ENCODE results near the gene GLI1. TPM values are rescaled to one million over a fixed set of nuclear protein-coding genes. Genes with fewer than 3 reads are reported as not detected.
"Not testable (repeated sequence)": the region's sequence is repeated elsewhere in the genome, so short reads cannot be mapped to it uniquely, and the experiment has no call there.

Gene GLI1
- total RNA-seq, 1 experiment from 2014 or later = 25.8 TPM

DNA sequence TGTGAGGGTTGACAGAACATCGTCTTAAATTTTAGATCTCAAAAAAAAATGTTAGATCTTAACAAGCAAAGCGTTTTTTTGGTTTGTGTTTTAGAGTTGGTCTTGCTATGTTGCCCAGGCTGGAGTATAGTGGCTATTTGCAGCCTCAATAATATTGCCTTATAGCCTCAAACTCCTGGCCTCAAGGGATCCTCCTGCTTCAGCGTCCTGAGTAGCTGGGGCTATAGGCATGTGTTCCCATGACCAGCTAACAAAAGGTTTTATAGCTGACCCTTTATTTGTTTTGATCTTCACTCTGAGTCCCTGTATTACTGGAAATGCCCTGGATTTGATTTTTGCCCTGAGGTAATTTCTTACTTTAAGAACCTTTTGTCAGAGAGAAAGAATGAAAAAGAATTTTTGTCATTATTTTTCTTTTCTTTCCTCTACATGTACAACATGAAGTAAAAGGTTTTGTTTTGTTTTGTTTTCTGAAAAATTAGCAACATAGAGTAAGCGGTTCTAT is 19.8 kb upstream of the GLI1 start:
- H3K4me1 Mint-ChIP-seq = peaks cover 0 to 5% of the 10 kb centered on the region in 2 experiments; a peak in 2 of 4 replicates
- Histone ChIP-seq H4K20me1 (ENCODE audit: control insufficient read depth, insufficient read depth, insufficient read length) (no peaks in the 10 kb centered on the region), H3K9me3 (ENCODE audit: control insufficient read depth, low read depth, low read length) (no peaks in the 10 kb centered on the region), H3K4ac (ENCODE audit: low read depth, low read length) (no peak overlapping the region), H4K8ac (replicated peaks; ENCODE audit: insufficient read length, low read depth, low read length) (no peak overlapping the region), H4K5ac (ENCODE audit: insufficient read length, low read depth, low read length) (no peak overlapping the region), H3K18ac (ENCODE audit: insufficient read length, low read depth, low read length) (no peak overlapping the region), H3K9ac (ENCODE audit: extremely low read depth, insufficient read length, low read length) (no peak overlapping the region), H3K56ac (ENCODE audit: insufficient read length, low read depth, low read length) (no peak overlapping the region), H3K14ac (ENCODE audit: insufficient read depth, low read length) (no peak overlapping the region), H2BK20ac (ENCODE audit: low read depth, low read length, poor library complexity, severe bottlenecking) (no peak overlapping the region), H3K4me1 (ENCODE audit: insufficient read depth, low read length) (no peaks in the 10 kb centered on the region), H2AFZ (ENCODE audit: low read length) (no peak overlapping the region), H2AK5ac (ENCODE audit: insufficient read length, low read length) (no peak overlapping the region), H3K4me2 (ENCODE audit: insufficient read depth, insufficient read length, low read length) (no peak overlapping the region), H2BK5ac (ENCODE audit: insufficient read length, low read length) (no peak overlapping the region), H3K27me3 (ENCODE audit: insufficient read depth, low read length) (no peaks in the 10 kb centered on the region), H3T11ph (ENCODE audit: low read length) (no peak overlapping the region), H2BK120ac (ENCODE audit: low read depth, low read length, poor library complexity, severe bottlenecking) (no peak overlapping the region), H2BK12ac (ENCODE audit: insufficient read length, low read depth, low read length) (no peak overlapping the region), H3K23ac (ENCODE audit: insufficient read length, low read depth, low read length) (no peak overlapping the region), H4K91ac (ENCODE audit: insufficient read length, low read depth, low read length) (no peak overlapping the region), H2BK15ac (ENCODE audit: low read depth, low read length) (no peak overlapping the region), H3K23me2 (ENCODE audit: insufficient read length, low read depth, low read length, poor library complexity, severe bottlenecking) (no peaks in the 10 kb centered on the region), H3K79me2 (ENCODE audit: insufficient read depth, low read length) (no peaks in the 10 kb centered on the region), H3K27ac (ENCODE audit: insufficient read length, low read depth, low read length) (no peak overlapping the region), H3K79me1 (ENCODE audit: insufficient read depth, low read depth, low read length, poor library complexity, severe bottlenecking) (no peaks in the 10 kb centered on the region)
- WGBS (ENCODE audit: extremely low coverage, insufficient read length, low lambda C conversion rate) = no CpG with 5 or more reads among the region's 4 CpGs
- H3K27ac Mint-ChIP-seq = no peak overlapping the region
- peaks cover 2 to 8% (median 4%) of the 10 kb centered on the region in 3 experiments; a peak in 4 of 7 replicates for H3K36me3 Mint-ChIP-seq (ENCODE audit: insufficient read depth in 1 of 3, low read depth in 3 of 3)
- TF ChIP-seq, protein P1, sequence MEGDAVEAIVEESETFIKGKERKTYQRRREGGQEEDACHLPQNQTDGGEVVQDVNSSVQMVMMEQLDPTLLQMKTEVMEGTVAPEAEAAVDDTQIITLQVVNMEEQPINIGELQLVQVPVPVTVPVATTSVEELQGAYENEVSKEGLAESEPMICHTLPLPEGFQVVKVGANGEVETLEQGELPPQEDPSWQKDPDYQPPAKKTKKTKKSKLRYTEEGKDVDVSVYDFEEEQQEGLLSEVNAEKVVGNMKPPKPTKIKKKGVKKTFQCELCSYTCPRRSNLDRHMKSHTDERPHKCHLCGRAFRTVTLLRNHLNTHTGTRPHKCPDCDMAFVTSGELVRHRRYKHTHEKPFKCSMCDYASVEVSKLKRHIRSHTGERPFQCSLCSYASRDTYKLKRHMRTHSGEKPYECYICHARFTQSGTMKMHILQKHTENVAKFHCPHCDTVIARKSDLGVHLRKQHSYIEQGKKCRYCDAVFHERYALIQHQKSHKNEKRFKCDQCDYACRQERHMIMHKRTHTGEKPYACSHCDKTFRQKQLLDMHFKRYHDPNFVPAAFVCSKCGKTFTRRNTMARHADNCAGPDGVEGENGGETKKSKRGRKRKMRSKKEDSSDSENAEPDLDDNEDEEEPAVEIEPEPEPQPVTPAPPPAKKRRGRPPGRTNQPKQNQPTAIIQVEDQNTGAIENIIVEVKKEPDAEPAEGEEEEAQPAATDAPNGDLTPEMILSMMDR (conservative IDR thresholded peaks at IDR 0.05) = no peak
- DNase-seq = no peak
- peaks cover 9 to 13% of the 10 kb centered on the region in 2 experiments for H3K9me3 Mint-ChIP-seq
- H3K4me3 Mint-ChIP-seq = no peak overlapping the region
- peaks cover 4% of the 10 kb centered on the region; the same call in 1 of the 2 replicates for H3K27me3 Mint-ChIP-seq (ENCODE audit: low read depth)

DNA sequence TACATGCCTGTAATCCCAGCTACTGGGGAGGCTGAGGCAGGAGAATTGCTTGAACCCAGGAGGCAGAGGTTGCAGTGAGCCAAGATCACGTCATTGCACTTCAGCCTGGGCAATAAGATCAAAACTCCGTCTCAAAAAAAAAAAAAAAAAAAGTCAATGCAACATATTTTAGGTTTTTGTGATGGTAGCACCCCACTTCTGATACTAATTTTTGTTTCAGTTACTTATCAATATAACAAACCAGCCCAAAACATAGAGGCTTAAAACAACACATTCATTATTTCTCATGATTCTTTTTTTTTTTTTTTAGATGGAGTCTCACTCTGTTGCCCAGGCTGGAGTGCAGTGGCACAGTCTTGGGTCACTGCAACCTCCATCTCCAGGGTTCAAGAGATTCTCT is 18.2 kb upstream of the GLI1 start:
- no CpG with 5 or more reads among the region's 2 CpGs for WGBS (ENCODE audit: extremely low coverage, insufficient read length, low lambda C conversion rate)
- not testable (repeated sequence) for H2AK5ac ChIP-seq (ENCODE audit: insufficient read length, low read length)

More for the DNA sequence above, 18.2 kb upstream of the GLI1 start:
- H2BK12ac ChIP-seq (ENCODE audit: insufficient read length, low read depth, low read length); H3T11ph ChIP-seq (ENCODE audit: low read length); H3K23ac ChIP-seq (ENCODE audit: insufficient read length, low read depth, low read length); H3K4me1 ChIP-seq (ENCODE audit: insufficient read depth, low read length); H3K36me3 Mint-ChIP-seq (ENCODE audit: insufficient read depth in 1 of 3, low read depth in 3 of 3); H4K91ac ChIP-seq (ENCODE audit: insufficient read length, low read depth, low read length); H3K4me1 Mint-ChIP-seq; DNase-seq; H3K18ac ChIP-seq (ENCODE audit: insufficient read length, low read depth, low read length); H2BK20ac ChIP-seq (ENCODE audit: low read depth, low read length, poor library complexity, severe bottlenecking); H3K27ac Mint-ChIP-seq; H3K27me3 Mint-ChIP-seq (ENCODE audit: low read depth); H3K27me3 ChIP-seq (ENCODE audit: insufficient read depth, low read length); H2BK5ac ChIP-seq (ENCODE audit: insufficient read length, low read length); H4K8ac ChIP-seq (replicated peaks; ENCODE audit: insufficient read length, low read depth, low read length); H2BK15ac ChIP-seq (ENCODE audit: low read depth, low read length); H3K79me1 ChIP-seq (ENCODE audit: insufficient read depth, low read depth, low read length, poor library complexity, severe bottlenecking); H3K27ac ChIP-seq (ENCODE audit: insufficient read length, low read depth, low read length); H3K23me2 ChIP-seq (ENCODE audit: insufficient read length, low read depth, low read length, poor library complexity, severe bottlenecking); H3K79me2 ChIP-seq (ENCODE audit: insufficient read depth, low read length); H3K4me3 Mint-ChIP-seq; H3K56ac ChIP-seq (ENCODE audit: insufficient read length, low read depth, low read length); H3K4me2 ChIP-seq (ENCODE audit: insufficient read depth, insufficient read length, low read length); H3K4ac ChIP-seq (ENCODE audit: low read depth, low read length); H3K9ac ChIP-seq (ENCODE audit: extremely low read depth, insufficient read length, low read length); H3K14ac ChIP-seq (ENCODE audit: insufficient read depth, low read length); H3K9me3 ChIP-seq (ENCODE audit: control insufficient read depth, low read depth, low read length); H4K5ac ChIP-seq (ENCODE audit: insufficient read length, low read depth, low read length); H2AFZ ChIP-seq (ENCODE audit: low read length); H2BK120ac ChIP-seq (ENCODE audit: low read depth, low read length, poor library complexity, severe bottlenecking); H4K20me1 ChIP-seq (ENCODE audit: control insufficient read depth, insufficient read depth, insufficient read length): not testable (repeated sequence)
- H3K9me3 Mint-ChIP-seq = peaks cover 9 to 13% of the 10 kb centered on the region in 2 experiments

All from H9 (cell line).